IPS-15b (cell line): ENCODE measurements around the gene PRSS50.

Experiments
- H3K27me3 ChIP-seq: one replicate; pipeline ENCODE4 v1.6.1; 2013; ENCODE audit warnings: low read length; ENCODE audit not compliant: control insufficient read depth, insufficient read depth
- H3K36me3 ChIP-seq: one replicate; pipeline ENCODE4 v1.6.1; 2013; ENCODE audit warnings: low read length; ENCODE audit not compliant: control insufficient read depth, insufficient read depth
- H3K4me1 ChIP-seq: one replicate; pipeline ENCODE4 v1.6.1; 2013; ENCODE audit warnings: mild to moderate bottlenecking, low read length; ENCODE audit not compliant: control insufficient read depth, insufficient read depth
- H3K4me3 ChIP-seq: one replicate; pipeline ENCODE4 v1.5.1; 2013; ENCODE audit warnings: low read depth, low read length
- H3K9ac ChIP-seq: one replicate; pipeline ENCODE4 v1.6.1; 2013; ENCODE audit warnings: low read depth, mild to moderate bottlenecking, low read length
- H3K9me3 ChIP-seq: one replicate; pipeline ENCODE4 v1.6.1; 2013; ENCODE audit warnings: mild to moderate bottlenecking, low read length; ENCODE audit not compliant: control insufficient read depth, insufficient read depth

The PRSS50 gene

DNA sequence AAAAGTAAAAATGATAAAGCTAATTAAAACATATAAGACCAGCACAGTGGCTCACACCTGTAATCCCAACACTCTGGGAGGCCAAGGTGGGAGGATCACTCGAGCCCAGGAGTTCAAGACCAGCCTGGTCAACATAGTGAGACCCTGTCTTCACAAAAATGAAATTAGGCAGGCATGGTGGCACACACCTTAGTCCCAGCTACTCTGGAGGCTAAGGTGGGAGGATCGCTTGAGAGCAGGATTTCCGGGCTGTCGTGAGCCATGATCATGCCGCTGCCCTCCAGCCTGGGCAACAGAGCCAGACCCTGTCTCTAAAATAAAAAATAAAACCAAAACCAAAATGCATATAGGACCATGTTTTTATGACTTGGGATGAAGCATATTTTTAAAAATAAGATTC lies 4.8 kb upstream of the PRSS50 start:
- no peaks in the 10 kb centered on the region for H3K36me3 ChIP-seq
- no peak overlapping the region for H3K4me3 ChIP-seq
- H3K9ac ChIP-seq: no peak overlapping the region
- H3K27me3 ChIP-seq: no peaks in the 10 kb centered on the region
- H3K9me3 ChIP-seq: no peaks in the 10 kb centered on the region
- H3K4me1 ChIP-seq: peaks cover 4% of the 10 kb centered on the region

DNA sequence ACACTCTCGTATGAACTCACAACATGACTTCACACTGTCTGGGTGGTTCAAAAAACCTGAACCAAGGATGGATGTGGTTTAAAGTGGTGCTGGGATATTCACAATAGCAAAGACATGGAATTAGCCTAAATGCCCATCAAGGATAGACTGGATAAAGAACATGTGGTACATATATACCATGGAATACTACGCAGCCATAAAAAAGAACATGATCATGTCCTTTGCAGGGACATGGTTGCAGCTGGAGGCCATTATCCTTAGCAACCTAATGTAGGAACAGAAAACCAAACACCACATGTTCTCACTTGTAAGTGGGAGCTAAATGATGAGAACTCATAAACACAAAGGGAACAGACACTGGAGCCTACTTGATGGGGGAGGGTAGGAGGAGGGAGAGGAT lies 3.3 kb upstream of the PRSS50 start:
- Histone ChIP-seq H3K36me3 (no peaks in the 10 kb centered on the region), H3K9ac (no peak overlapping the region), H3K4me1 (peaks cover under 1% of the 10 kb centered on the region), H3K27me3 (no peaks in the 10 kb centered on the region), H3K4me3 (no peak overlapping the region), H3K9me3 (no peaks in the 10 kb centered on the region)

DNA sequence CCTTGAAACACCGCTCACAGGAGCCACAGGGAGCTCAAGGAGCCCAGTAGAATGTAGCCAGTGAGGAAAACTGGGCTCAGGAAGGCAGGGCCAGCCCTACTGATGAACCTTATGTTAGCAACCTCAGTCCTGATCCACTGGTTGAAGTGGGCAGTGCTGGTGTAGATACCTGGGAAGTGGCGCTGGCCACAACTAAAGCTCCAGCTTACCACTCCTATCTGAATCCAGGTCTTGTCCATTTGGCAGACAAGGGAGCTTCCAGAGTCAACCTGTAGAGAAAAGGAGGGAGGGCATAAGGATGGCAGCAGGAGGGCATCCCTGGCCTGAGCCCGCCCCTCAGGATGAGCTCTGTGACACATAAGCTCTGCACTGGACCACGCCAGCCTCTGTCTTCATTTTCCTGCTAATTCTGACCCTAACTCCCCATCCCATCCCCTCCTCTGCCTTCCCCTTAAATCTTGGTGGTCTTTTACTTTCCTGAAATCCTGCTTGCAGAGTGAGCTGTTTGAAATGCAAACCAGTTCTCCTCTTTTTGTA lies 2.1 kb upstream of the PRSS50 start:
- no peak overlapping the region for H3K9ac ChIP-seq
- no peaks in the 10 kb centered on the region for H3K36me3 ChIP-seq
- no peak overlapping the region for H3K4me3 ChIP-seq
- no peaks in the 10 kb centered on the region for H3K27me3 ChIP-seq
- H3K4me1 ChIP-seq: no peaks in the 10 kb centered on the region
- H3K9me3 ChIP-seq: no peaks in the 10 kb centered on the region

DNA sequence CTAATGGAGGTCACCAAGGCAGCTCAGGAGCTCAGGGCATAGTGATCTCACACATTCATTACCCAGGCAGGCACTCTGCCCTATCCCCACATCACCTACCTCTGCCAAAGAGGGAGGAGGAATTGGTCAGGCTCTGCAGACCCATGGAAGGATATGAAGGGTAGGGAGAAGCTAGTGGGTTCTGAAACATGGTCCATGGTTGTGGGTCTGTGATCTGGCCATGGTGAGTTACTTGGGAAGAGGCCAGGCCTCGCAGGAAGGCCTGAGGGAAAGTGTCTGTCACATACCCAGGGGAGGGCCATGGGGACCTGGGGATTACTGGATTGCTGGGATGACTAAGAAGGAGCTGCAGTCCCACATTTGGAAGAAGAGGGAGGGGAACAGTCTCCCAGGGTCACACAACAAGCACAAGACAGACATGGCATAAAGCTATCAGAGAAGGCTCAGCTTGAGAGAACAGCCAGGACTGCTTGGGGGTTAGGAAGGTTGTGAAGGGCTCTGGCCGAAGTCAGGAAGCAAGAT lies 1.4 kb upstream of the PRSS50 start:
- Histone ChIP-seq H3K27me3 (no peaks in the 10 kb centered on the region), H3K36me3 (no peaks in the 10 kb centered on the region), H3K4me3 (no peak overlapping the region), H3K9ac (no peak overlapping the region), H3K9me3 (no peaks in the 10 kb centered on the region), H3K4me1 (no peaks in the 10 kb centered on the region)

DNA sequence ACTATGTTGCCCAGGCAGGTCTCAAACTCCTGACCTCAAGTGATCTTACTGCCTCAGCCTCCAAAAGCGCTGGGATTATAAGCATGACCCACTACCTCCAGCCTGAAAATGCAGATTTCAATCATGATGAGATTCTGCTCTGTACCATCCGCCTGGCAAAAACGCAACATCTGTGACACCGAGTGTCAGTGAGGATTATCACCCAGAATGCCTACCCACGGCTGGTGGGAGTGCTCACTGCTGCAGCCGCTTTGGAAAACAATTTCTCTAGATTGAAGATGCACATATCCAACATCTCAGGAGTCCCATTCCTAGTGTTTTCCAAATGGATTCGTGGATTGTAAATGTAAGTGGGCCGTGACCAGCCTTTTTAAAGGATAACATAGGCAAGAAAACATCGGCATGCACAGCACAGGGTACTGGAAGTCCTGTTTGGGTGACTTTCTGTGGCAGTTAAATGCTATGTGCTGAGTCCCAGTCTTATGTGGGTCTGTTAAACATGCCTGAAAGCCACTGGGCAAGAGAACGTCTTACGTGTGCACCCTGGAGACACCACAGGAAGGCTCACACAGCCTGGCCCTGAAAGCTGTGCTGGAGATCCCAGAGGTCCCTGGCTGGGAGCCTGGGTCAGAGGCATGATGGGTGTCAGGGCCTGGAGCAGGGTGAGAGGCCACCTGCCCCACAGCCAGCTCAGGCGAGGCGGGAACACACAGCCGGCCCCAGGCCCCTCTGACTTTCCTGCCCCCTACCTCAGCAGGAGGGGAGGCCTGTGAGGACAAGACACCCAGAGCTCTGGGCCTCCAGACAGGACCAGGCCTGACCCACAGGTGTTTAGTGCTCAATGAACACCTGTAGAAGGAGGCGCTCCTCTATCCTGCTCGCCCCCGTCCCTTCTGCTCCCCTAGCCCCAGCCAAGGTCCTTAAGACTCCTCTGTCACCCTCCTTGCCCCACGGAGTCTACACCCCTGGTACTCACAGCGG lies 918 bp downstream of the PRSS50 start:
- Histone ChIP-seq H3K4me3 (no peak overlapping the region), H3K9ac (no peak overlapping the region), H3K36me3 (no peaks in the 10 kb centered on the region), H3K27me3 (no peaks in the 10 kb centered on the region), H3K9me3 (no peaks in the 10 kb centered on the region), H3K4me1 (no peaks in the 10 kb centered on the region)

DNA sequence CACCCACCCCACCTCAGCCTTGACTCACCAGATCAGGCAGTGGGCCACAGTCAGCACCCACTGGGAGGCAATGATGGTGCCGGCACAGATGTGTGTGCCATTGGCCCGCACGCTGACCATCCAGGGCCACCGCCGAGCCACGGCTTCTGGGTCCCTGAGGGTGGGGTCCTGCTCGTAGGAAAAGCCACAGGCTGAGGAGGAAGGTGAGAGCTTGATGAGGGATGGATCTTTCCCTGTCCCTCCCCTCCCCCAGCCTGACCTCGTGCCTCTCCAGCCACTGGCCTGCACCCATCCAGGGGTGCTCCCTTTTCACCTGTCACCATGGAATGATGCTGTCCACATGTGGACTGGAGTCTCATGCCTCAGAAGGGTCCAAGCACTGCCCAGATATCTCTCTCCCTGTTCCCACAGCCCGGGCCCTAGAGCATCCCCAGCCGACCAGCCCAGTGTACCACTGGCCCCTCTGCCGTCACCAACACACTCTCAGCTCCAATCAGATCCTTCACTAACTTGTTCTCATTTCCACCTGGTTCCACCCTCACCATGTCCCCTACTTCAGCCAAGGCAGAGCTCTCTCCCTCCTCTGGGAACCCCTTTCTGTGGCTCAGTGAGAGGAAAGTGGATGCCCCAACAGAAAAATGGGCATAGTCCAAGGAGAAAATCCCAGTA lies 2.0 kb downstream of the PRSS50 start:
- H3K27me3 ChIP-seq: no peaks in the 10 kb centered on the region
- no peaks in the 10 kb centered on the region for H3K36me3 ChIP-seq
- H3K4me3 ChIP-seq: no peak overlapping the region
- H3K9me3 ChIP-seq: no peaks in the 10 kb centered on the region
- no peaks in the 10 kb centered on the region for H3K4me1 ChIP-seq
- H3K9ac ChIP-seq: no peak overlapping the region

DNA sequence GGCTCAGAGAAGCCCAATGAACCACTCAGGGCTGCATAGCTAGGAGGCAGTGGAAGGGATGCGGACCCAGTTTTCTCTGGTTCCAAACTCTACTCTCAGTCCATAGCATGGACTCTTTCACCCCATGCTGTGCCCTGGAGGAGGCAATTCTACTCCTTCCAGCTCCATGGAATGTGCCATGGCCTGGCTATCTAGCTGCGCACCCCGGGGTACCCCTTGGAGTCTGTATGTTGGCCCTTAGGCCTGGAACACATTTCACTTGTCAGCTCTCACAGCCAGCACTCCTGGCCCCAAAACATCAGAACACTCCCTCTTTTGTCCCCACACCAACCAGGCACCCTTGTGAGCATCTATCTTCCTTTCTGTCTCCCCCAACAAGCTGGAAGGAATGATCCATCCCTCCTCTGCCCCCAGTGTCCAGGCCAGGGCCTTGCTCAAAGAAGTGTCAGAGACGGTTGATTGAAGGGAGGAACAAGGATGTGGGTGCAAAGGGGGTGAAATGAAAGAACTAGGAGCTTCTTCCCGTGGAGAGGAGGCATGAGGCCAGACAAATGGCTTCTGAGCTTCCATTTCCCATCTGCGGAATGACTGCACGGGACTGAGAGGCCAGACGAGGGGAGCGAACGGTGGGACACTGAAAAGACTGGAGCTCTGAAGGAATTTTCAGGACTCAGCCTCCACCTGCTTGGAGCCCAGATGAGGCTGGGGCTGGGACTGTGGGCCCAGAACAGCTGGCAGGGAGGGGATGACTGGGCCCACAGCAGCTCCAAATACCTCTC lies 2.8 kb downstream of the PRSS50 start:
- Histone ChIP-seq H3K36me3 (no peaks in the 10 kb centered on the region), H3K4me3 (no peak overlapping the region), H3K9ac (no peak overlapping the region), H3K9me3 (no peaks in the 10 kb centered on the region), H3K4me1 (no peaks in the 10 kb centered on the region), H3K27me3 (no peaks in the 10 kb centered on the region)

DNA sequence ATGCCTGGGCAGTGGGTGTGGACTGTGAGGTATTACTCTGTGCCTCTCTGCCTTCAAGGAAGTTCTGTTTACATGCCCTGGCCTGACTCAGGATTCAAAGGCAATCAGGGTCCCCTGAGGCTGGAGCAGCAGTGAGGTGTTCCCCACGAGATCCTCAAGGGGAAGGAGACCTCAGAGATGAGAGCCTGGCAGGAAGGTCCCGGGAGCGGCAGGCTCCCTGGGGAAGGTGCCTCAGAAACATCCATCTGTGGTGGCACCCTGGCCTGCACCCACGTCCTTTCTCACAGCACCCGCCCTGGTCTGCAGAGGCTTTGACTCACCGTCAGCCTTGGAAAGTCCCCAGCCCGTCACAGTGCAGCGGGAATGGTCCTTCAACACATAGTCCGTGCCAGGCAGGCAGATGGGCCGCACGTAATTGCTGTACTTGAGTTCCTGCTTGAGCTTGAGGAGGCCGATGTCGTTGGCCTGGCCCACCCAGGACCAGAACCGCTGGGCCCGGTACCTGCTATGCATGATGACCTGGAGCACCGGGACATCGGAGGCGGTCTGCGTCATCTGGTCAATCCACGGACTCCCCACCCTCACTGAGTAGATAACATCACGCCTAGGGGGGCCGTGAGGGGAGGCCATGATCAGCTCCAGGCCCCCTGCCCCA lies 3.6 kb downstream of the PRSS50 start:
- Histone ChIP-seq H3K4me1 (no peaks in the 10 kb centered on the region), H3K9me3 (no peaks in the 10 kb centered on the region), H3K36me3 (no peaks in the 10 kb centered on the region), H3K9ac (no peak overlapping the region), H3K27me3 (no peaks in the 10 kb centered on the region), H3K4me3 (no peak overlapping the region)

DNA sequence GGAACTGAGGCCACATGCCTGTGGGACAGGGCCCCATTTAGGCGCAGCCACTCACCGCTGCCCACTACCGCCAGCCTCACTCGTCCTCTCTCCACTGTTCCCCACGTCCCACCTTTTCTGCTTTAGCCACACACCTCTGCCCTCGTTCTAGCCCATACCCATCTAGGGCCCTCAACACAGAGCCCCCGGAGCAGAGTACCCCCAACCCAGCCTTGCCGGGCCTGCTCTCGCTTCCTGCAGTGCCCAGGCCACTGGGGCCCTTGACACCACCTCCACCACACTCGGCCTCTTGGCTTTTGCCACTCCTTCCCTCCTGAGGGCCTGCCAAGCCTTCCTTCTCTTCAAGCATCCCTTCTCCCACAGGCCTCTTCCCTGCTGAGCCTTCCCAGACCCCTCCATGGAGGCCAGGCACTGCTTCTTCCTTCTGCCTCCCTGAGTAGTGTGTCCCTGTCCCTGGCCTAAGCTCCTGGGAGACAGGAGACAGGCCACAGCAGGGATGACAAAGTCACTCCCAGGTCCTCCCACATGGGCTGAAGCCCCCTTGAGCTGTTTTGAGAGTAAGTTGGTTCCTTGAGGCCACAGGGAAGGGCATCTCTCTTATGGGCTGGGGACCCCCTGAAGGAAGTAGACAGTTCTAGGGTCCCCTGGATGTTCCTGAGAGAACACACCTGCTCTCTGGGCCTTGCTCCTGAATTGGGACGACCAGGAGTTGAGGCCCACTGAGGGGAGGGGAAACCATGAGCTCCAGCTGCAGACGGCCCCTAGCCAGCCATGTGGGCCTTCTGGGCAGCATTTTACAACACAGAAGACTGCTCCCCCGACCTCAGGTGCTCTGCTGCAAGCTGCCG lies 4.4 kb downstream of the PRSS50 start:
- H3K9me3 ChIP-seq: no peaks in the 10 kb centered on the region
- H3K27me3 ChIP-seq: no peaks in the 10 kb centered on the region
- H3K36me3 ChIP-seq: no peaks in the 10 kb centered on the region
- H3K9ac ChIP-seq: no peak overlapping the region
- H3K4me1 ChIP-seq: no peaks in the 10 kb centered on the region
- no peak overlapping the region for H3K4me3 ChIP-seq

DNA sequence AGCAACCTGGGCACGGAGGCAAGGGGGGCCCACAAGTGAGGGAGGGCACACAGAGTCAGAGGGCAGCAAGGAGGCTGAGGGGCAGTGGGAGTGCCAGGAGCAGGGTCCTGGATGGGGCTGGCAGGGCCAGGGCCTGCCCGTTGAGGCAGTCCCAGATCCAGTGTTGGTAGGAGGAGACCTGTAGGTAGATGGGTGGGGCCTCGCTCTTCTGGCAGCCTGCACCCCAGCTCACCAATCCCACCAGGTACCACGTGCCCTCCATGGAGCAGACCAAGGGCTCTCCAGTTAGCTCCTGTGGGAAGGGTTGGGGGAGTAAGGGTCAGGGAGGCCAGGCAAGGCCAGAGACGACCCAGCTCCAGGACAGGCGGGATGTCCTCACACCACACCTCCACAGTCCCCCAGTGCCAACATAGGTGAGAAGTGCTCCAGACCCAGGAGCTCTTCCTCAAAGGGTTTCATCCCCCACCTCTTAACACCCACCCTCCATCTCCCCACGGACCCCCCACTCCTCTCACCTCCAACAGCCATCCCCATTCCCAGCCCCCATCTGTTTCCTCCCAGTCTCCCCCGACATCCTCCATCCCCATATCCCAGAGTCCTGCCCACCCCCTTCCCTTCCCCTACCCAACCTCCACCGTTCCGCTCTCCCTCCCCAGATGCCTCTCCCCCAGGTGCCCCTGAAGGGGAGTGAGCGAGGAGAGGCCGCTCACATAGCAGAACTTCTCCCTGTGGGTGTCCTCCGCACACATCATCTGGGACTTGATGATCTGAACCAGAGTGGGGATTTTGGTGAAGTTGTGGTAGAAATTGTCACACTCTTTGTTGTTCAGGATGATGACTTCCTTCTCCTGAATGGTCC lies 5.2 kb downstream of the PRSS50 start:
- Histone ChIP-seq H3K4me3 (no peak overlapping the region), H3K9me3 (no peaks in the 10 kb centered on the region), H3K27me3 (no peaks in the 10 kb centered on the region), H3K4me1 (no peaks in the 10 kb centered on the region), H3K36me3 (no peaks in the 10 kb centered on the region), H3K9ac (no peak overlapping the region)
